Neural progenitor cell (in vitro differentiated cells): ENCODE results near the gene MID2. TPM values are rescaled to one million over a fixed set of nuclear protein-coding genes. Genes with fewer than 3 reads are reported as not detected.

Source experiments
- DNase-seq: peaks from one replicate; pipeline ENCODE4 v3.0.0-alpha.2; 2016; ENCODE audit warnings: low spot score
- H2AFZ ChIP-seq: fragments of 200-600 bp; sonication (generic); replicated peaks from 2 replicates; pipeline ENCODE4 v1.6.1; 2016; ENCODE audit warnings: antibody characterized with exemption
- H3F3A ChIP-seq: fragments of 200-600 bp; sonication (generic); 2 replicates; pipeline ENCODE4 v1.6.1; 2016; ENCODE audit warnings: antibody characterized with exemption, low read depth
- H3K27ac ChIP-seq: fragments of 200-600 bp; sonication (generic); 2 replicates; pipeline ENCODE4 v1.5.1; 2016; ENCODE audit warnings: mild to moderate bottlenecking
- H3K27me3 ChIP-seq: fragments of 200-600 bp; sonication (generic); 2 replicates; pipeline ENCODE4 v1.6.1; 2016; ENCODE audit warnings: mild to moderate bottlenecking, moderate library complexity
- H3K36me3 ChIP-seq: fragments of 200-600 bp; sonication (generic); 2 replicates; pipeline ENCODE4 v1.5.1; 2016
- H3K4me1 ChIP-seq: fragments of 200-600 bp; sonication (generic); 2 replicates; pipeline ENCODE4 v1.6.1; 2016; ENCODE audit warnings: mixed run types
- H3K4me2 ChIP-seq: fragments of 200-600 bp; sonication (generic); 2 replicates; pipeline ENCODE4 v1.6.1; 2016
- H3K4me3 ChIP-seq: fragments of 200-600 bp; sonication (generic); 2 replicates; pipeline ENCODE4 v1.5.1; 2016
- H3K79me2 ChIP-seq: fragments of 200-600 bp; sonication (generic); 2 replicates; pipeline ENCODE4 v1.6.1; 2016; ENCODE audit warnings: low read depth
- H3K9ac ChIP-seq: fragments of 200-600 bp; sonication (generic); 2 replicates; pipeline ENCODE4 v1.6.1; 2016
- H3K9me3 ChIP-seq: fragments of 200-600 bp; sonication (generic); 2 replicates; pipeline ENCODE4 v1.5.1; 2016; ENCODE audit warnings: low read depth
- H4K20me1 ChIP-seq: fragments of 200-600 bp; sonication (generic); 2 replicates; pipeline ENCODE4 v1.6.1; 2016; ENCODE audit warnings: low read depth
- H3K27ac Mint-ChIP-seq: 3 replicates; pipeline ENCODE4 v1.8.0; 2021; ENCODE audit warnings: mixed read lengths
- H3K27me3 Mint-ChIP-seq: 2 replicates; pipeline ENCODE4 v1.8.0; 2022; ENCODE audit warnings: low read depth, mild to moderate bottlenecking, inconsistent platforms, moderate library complexity, mixed read lengths; ENCODE audit not compliant: insufficient read depth
- H3K36me3 Mint-ChIP-seq: 3 replicates; pipeline ENCODE4 v1.8.0; 2021; ENCODE audit warnings: mixed read lengths
- H3K4me1 Mint-ChIP-seq: 3 replicates; pipeline ENCODE4 v1.8.0; 2021; ENCODE audit warnings: mixed read lengths
- H3K4me3 Mint-ChIP-seq: 3 replicates; pipeline ENCODE4 v1.8.0; 2021; ENCODE audit warnings: mild to moderate bottlenecking, moderate library complexity, mixed read lengths
- H3K9me3 Mint-ChIP-seq: 3 replicates; pipeline ENCODE4 v1.8.0; 2020; ENCODE audit warnings: mixed read lengths
- CTCF ChIP-seq: fragments of 200-600 bp; sonication (generic); IDR thresholded peaks from 2 replicates; pipeline ENCODE4 v1.5.1; 2017; ENCODE audit warnings: antibody characterized with exemption, mild to moderate bottlenecking
- EZH2 ChIP-seq: fragments of 200-600 bp; sonication (generic); IDR thresholded peaks from 2 replicates; pipeline ENCODE4 v1.6.1; 2017; ENCODE audit warnings: antibody characterized with exemption, mild to moderate bottlenecking, moderate library complexity
- EZH2phosphoT487 ChIP-seq: fragments of 200-600 bp; sonication (generic); IDR thresholded peaks from 2 replicates; pipeline ENCODE4 v1.6.1; 2017; ENCODE audit warnings: antibody characterized with exemption
- total RNA-seq: library from RNA; depleted of rRNA; stranded (reverse); fragments of >200 nt; gene quantifications from 2 replicates; pipeline ENCODE4 v1.2.3, GENCODE V29; 2015; ENCODE audit warnings: low replicate concordance

Gene MID2
- total RNA-seq, 1 donor from 2014 or later = 1.2 TPM

GRCh38 chrX:107845625-107846024, 20.0 kb downstream of the MID2 start:
- TF ChIP-seq EZH2phosphoT487 (no peak), EZH2 (no peak), CTCF (no peak)
- Mint-ChIP-seq H3K27me3 (no peaks in the 10 kb centered on the region), H3K4me3 (no peak overlapping the region), H3K4me1 (no peaks in the 10 kb centered on the region), H3K27ac (no peak overlapping the region), H3K36me3 (no peaks in the 10 kb centered on the region), H3K9me3 (no peaks in the 10 kb centered on the region)
- Histone ChIP-seq H3K27me3 (no peaks in the 10 kb centered on the region), H4K20me1 (no peaks in the 10 kb centered on the region), H3K27ac (no peak overlapping the region), H3K4me3 (no peak overlapping the region), H3K4me1 (no peaks in the 10 kb centered on the region), H3K9ac (no peak overlapping the region), H3K9me3 (no peaks in the 10 kb centered on the region), H2AFZ (no peak overlapping the region), H3K4me2 (no peak overlapping the region), H3K36me3 (no peaks in the 10 kb centered on the region), H3F3A (no peaks in the 10 kb centered on the region), H3K79me2 (no peaks in the 10 kb centered on the region)
- DNase-seq = no peak

DNA sequence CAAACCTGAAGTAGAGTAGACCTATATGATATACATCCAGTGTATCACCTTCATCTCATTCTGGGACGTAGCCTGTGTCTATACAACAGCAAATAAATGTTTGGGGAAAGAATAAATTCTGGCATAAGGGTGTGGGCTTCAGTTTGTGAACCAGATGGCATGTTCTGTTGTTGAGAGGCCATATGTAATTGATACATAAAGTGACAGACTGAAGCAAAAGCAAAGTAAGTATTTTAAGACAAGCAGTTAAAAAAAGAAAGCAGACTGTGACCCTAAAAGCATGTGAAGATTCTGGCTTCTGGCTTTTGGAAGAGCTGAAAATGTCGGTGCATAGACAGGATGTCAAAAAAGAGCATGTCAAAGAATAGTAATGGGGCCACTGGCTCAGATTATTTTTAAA, 22.9 kb downstream of the MID2 start:
- H3K27ac Mint-ChIP-seq = no peak overlapping the region
- Histone ChIP-seq H3K9me3 (no peaks in the 10 kb centered on the region), H3K4me3 (no peak overlapping the region), H3K27me3 (no peaks in the 10 kb centered on the region), H4K20me1 (no peaks in the 10 kb centered on the region), H3K9ac (no peak overlapping the region), H3K79me2 (no peaks in the 10 kb centered on the region), H3K4me1 (no peaks in the 10 kb centered on the region), H3F3A (no peaks in the 10 kb centered on the region), H3K27ac (no peak overlapping the region), H3K36me3 (no peaks in the 10 kb centered on the region), H2AFZ (no peak overlapping the region), H3K4me2 (no peak overlapping the region)
- no peaks in the 10 kb centered on the region for H3K9me3 Mint-ChIP-seq
- no peaks in the 10 kb centered on the region for H3K36me3 Mint-ChIP-seq
- H3K27me3 Mint-ChIP-seq = no peaks in the 10 kb centered on the region
- no peaks in the 10 kb centered on the region for H3K4me1 Mint-ChIP-seq
- H3K4me3 Mint-ChIP-seq = no peak overlapping the region
- TF ChIP-seq EZH2 (no peak), CTCF (no peak)
- DNase-seq = no peak

GRCh38 chrX:107849747-107850421, 24.2 kb downstream of the MID2 start:
- no peaks in the 10 kb centered on the region for H3K27me3 ChIP-seq
- no peak for DNase-seq
- no peaks in the 10 kb centered on the region for H3K79me2 ChIP-seq
- no peak overlapping the region for H3K4me2 ChIP-seq
- no peaks in the 10 kb centered on the region for H3K4me1 ChIP-seq
- no peak overlapping the region for H3K4me3 ChIP-seq
- no peaks in the 10 kb centered on the region for H3K9me3 ChIP-seq
- no peak for TF ChIP-seq EZH2phosphoT487
- peak; percentile 23 for TF ChIP-seq CTCF
- no peaks in the 10 kb centered on the region for H3F3A ChIP-seq
- H4K20me1 ChIP-seq = no peaks in the 10 kb centered on the region
- H3K27ac ChIP-seq = no peak overlapping the region
- no peak overlapping the region for H3K9ac ChIP-seq
- Mint-ChIP-seq H3K27me3 (no peaks in the 10 kb centered on the region), H3K4me3 (no peak overlapping the region), H3K4me1 (no peaks in the 10 kb centered on the region), H3K9me3 (no peaks in the 10 kb centered on the region), H3K27ac (no peak overlapping the region), H3K36me3 (no peaks in the 10 kb centered on the region)
- no peaks in the 10 kb centered on the region for H3K36me3 ChIP-seq
- no peak overlapping the region for H2AFZ ChIP-seq
